ELR (cell line): Measurements from ENCODE around the gene DTX3.
"Not testable (repeated sequence)": the region's sequence is repeated elsewhere in the genome, so short reads cannot be mapped to it uniquely, and the experiment has no call there.

Experiments used
- DNase-seq: peaks from one replicate; pipeline ENCODE4 v3.0.0-alpha.2; 2015; ENCODE audit warnings: low read depth

Gene DTX3

GRCh38 chr12:57632073-57632957 is 27.7 kb downstream of the DTX3 start:
- peak; percentile 55 for DNase-seq

DNA sequence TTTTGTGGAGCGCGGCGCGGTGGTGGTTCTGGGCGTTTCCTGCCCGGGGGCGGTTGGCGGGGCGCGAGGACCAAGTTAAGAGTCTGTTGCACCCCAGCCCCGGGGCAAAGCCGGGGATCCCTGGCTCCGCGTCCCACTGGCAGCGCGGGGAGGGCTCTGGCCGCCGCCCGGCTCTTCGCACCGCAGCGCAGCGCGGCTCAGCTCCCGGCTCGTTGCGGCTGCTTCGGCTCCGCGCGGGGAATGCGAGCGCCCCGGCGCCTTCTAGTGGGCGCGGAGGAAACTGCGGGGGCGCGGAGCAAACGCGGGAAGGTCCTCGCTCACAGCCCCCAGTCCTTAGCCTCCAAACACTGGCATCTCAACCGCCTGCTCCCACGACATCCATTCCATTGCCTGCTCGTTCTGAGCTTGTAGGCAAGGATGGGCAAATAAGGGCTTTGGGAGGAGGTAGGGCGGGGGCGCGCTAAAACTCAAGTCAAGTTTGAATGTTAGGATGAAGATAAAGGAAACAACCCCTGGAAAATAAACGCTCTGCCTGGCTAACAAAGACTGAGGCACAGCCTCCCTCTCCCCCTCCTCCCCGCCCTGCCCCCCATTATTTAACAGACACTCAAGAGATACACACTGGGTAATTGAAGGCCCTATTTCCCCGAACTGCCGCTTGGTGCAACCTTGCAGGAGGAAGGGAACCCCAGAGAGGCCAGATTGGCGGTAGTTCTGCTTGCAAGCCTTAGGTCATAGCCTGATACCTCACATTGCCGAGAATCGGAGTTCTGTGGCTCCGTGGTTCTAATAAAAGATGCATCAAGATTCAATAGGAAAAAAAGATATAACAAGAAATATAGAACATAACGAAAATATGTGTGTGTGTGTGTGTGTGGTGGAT is 28.6 kb downstream of the DTX3 start, which contains the start of gene B4GALNT1:
Gene B4GALNT1 (minus strand): TSS at position 244 of the 883 bp plus-strand sequence. CDS start 1,069 bp downstream, outside the sequence.
- DNase-seq = peak; percentile 77

DNA sequence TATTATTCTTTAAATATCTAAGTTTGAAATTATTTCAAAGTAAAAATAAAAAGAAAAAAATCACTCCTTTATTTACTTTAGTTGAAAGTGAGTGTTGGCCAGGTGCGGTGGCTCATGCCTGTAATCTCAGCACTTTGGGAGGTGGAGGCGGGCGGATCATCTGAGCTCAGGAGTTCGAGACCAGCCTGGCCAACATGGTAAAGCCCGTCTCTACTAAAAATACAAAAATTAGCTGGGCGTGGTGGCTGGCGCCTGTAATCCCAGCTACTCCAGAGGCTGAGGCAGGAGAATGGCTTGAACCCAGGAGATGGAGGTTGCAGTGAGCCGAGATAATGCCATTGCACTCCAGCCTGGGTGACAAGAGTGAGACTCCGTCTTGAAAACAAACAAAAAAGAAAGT is 32.1 kb downstream of the DTX3 start:
- not testable (repeated sequence) for DNase-seq

GRCh38 chr12:57637364-57637763 is 32.7 kb downstream of the DTX3 start:
- DNase-seq = peak; percentile 34

GRCh38 chr12:57638096-57638495 is 33.5 kb downstream of the DTX3 start:
- DNase-seq = no peak

DNA sequence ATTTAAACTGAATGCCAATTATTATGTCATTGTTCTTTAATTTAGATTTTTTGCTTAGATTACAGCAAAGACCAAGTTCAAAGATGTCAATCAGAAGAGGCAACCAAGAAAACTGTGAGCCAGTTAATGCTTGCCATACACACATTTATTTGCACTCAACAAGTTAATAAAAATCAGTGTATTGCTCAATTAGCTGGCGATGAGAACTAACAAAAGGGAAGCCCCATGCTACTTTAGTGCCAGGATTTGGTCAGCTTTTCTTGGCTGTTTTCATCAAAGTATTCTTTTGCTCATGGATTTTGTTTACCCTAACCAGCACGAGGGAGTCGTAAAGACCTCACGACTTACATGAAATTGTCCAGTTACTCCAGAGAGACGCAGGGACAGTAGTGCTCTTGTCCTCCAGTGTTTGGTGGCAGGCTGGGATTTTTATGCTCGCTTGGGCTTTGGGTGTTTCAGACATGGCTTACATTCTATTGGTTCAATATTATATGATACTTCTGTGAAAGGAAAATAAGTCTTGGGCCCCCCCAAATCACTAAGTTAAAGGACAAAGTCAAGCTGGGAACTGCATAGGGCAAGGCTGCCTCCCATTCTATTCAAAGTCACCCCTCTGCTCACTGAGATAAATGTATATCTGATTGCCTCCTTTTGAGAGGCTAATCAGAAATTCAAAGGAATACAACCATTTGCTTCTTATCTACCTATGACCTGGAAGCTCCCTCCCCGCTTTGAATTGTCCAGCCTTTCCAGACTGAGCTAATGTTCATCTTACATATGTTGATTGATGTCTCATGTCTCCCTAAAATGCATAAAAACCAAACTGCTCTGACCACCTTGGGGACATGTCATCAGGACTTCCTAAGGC is 35.8 kb downstream of the DTX3 start:
- DNase-seq = no peak

GRCh38 chr12:57641699-57642442 is 37.2 kb downstream of the DTX3 start:
- no peak for DNase-seq

DNA sequence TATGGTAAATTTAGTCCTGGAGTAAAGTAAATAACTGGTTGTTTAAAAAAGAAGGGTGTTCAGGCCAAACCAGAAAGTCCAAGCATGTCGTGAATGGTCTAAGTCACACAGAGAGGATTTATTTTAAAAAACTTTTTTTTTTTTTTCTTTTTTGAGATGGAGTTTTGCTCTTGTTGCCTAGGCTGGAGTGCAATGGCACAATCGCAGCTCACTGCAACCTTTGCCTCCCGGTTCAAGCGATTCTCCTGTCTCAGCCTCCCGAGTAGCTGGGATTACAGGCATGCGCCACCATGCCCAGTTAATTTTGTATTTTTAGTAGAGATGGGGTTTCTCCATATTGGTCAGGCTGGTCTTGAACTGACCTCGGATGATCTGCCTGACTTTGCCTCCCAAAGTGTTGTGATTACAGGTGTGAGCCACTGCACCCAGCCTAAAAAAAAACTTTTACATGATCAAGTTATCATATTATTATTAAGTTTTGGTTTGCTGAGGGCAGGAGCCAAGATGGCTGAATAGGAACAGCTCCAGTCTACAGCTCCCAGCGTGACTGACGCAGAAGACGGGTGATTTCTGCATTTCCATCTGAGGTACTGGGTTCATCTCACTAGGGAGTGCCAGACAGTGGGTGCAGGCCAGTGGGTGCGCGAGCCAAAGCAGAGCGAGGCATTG is 41.5 kb downstream of the DTX3 start:
- DNase-seq = peak; percentile 55

DNA sequence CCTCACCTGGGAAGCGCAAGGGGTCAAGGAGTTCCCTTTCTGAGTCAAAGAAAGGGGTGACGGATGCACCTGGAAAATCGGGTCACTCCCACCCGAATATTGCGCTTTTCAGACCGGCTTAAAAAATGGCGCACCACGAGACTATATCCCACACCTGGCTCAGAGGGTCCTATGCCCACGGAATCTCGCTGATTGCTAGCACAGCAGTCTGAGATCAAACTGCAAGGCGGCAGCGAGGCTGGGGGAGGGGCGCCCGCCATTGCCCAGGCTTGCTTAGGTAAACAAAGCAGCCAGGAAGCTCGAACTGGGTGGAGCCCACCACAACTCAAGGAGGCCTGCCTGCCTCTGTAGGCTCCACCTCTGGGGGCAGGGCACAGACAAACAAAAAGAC is 42.0 kb downstream of the DTX3 start:
- DNase-seq = not testable (repeated sequence)

DNA sequence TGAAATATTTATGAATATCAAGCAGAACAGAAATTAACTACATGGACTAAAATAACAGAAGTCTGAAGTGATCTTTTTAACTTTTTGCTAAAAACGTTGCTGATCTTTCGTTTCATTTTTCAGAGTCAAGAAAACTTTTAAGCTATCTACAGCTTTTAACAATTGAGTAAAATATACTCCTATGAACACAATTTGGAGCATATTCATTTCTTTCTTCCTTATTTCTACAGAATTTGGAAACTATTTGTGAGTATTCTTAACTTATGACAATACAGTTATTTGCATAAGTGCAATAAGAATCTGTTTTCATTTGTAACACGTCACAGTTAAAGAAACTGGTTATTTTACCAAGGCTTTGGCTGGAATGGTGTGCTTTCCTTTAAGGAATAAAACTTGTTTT is 49.4 kb downstream of the DTX3 start:
- DNase-seq = no peak

- no peak for DNase-seq
Observed at GRCh38 chr12:57655541-57656240, 51.1 kb downstream of the DTX3 start.

DNA sequence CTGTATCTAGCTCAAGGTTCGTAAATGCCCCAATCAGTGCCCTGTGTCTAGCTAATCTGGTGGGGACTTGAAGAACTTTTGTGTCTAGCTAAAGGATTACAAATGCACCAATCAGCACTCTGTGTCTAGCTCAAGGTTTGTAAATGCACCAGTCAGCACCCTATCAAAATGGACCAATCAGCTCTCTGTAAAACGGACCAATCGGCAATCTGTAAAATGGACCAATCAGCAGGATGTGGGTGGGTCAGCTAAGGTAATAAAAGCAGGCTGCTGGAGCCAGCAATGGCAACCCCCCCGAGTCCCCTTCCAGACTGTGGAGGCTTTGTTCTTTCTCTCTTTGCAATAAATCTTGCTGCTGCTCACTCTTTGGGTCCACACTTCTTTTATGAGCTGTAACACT is 51.8 kb downstream of the DTX3 start:
- not testable (repeated sequence) for DNase-seq

DNA sequence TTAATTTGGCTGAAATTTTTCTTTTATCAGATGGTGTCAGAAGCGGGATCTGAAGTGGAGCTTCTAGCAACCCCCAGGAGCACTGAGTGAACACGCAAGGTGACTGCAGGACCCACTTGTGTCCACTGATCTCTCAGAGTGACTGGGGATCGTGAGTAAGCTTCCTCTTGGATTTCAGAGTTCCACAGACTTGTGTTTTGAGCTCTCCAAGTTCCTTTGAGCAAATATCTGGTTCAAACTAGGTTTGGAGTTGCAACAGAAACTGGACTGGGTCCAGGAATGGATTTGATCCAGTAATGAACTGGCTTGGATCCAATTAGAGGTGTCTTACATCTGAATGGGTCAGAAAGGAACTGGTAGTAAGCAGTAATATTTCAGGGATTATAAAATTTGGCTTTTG is 53.1 kb downstream of the DTX3 start:
- DNase-seq = no peak

- DNase-seq = no peak
Observed at GRCh38 chr12:57658890-57659289, 54.3 kb downstream of the DTX3 start.
